ENCODE results near the gene ACTRT3. TPM values are rescaled to one million over a fixed set of nuclear protein-coding genes. Genes with fewer than 3 reads are reported as not detected.
A peak's percentile ranks its signal among the peaks of the same experiment; 100 is the strongest.
"Not testable (repeated sequence)": the region's sequence is repeated elsewhere in the genome, so short reads cannot be mapped to it uniquely, and the experiment has no call there.

Gene ACTRT3
- total RNA-seq, 4 donors from 2014 or later = 2.0 to 3.3 (median 3.0) TPM

- no peaks in the 10 kb centered on the region for H3K4me1 ChIP-seq
- no peak overlapping the region for H3K4me3 ChIP-seq (replicated peaks in 1 of 3)
- 85 to 88% methylated on average over 1 of the region's 1 CpG for WGBS, 2 donors
- no peak for DNase-seq
- no peak overlapping the region for H3K27ac ChIP-seq
- H3K9me3 ChIP-seq = no peaks in the 10 kb centered on the region
- H3K27me3 ChIP-seq = no peaks in the 10 kb centered on the region
- peak in 4 of 6 experiments; percentile 11 to 73 (median 58) for TF ChIP-seq CTCF (IDR thresholded peaks at IDR 0.05)
- no peak for TF ChIP-seq POLR2A (IDR thresholded peaks at IDR 0.05)
- intact Hi-C loops (cut with DNase I) = loop anchor here (10.0 kb wide), 1 partner anchor 70 kb away; no protein-coding TSS in a partner anchor
- H3K36me3 ChIP-seq = no peaks in the 10 kb centered on the region
These were observed 24.9 kb downstream of the ACTRT3 start for GRCh38 chr3:169744366-169745054.

- Histone ChIP-seq H3K27ac (no peak overlapping the region), H3K4me3 (replicated peaks in 1 of 3) (no peak overlapping the region), H3K27me3 (no peaks in the 10 kb centered on the region), H3K4me1 (no peaks in the 10 kb centered on the region), H3K9me3 (no peaks in the 10 kb centered on the region), H3K36me3 (no peaks in the 10 kb centered on the region)
- intact Hi-C loops (cut with DNase I) = no loop called here
- 68 to 70% methylated on average over 2 of the region's 2 CpGs for whole genome bisulfite sequencing, 2 donors
- no peak for DNase-seq
- no peak for TF ChIP-seq POLR2A (IDR thresholded peaks at IDR 0.05)
- no peak for TF ChIP-seq CTCF (IDR thresholded peaks at IDR 0.05)
These were observed 30.3 kb downstream of the ACTRT3 start for GRCh38 chr3:169739067-169739466.

GRCh38 chr3:169731857-169732256 is 37.5 kb downstream of the ACTRT3 start:
- H3K36me3 ChIP-seq; DNase-seq; H3K9me3 ChIP-seq; intact Hi-C loops (cut with DNase I); H3K4me3 ChIP-seq (replicated peaks in 1 of 3); H3K4me1 ChIP-seq; H3K27me3 ChIP-seq; H3K27ac ChIP-seq: not testable (repeated sequence)

- no peaks in the 10 kb centered on the region for H3K9me3 ChIP-seq
- no peaks in the 10 kb centered on the region for H3K4me1 ChIP-seq
- DNase-seq = no peak
- H3K27ac ChIP-seq = no peak overlapping the region
- intact Hi-C loops (cut with DNase I) = no loop called here
- no peak overlapping the region for H3K4me3 ChIP-seq (replicated peaks in 1 of 3)
- H3K27me3 ChIP-seq = no peaks in the 10 kb centered on the region
- no peaks in the 10 kb centered on the region for H3K36me3 ChIP-seq
- TF ChIP-seq CTCF (IDR thresholded peaks at IDR 0.05) (no peak), POLR2A (IDR thresholded peaks at IDR 0.05) (no peak)
These were observed 46.6 kb downstream of the ACTRT3 start for GRCh38 chr3:169722724-169723123.

GRCh38 chr3:169718415-169718814 is 50.9 kb downstream of the ACTRT3 start:
- H3K36me3 ChIP-seq; H3K27ac ChIP-seq; intact Hi-C loops (cut with DNase I); H3K4me3 ChIP-seq (replicated peaks in 1 of 3); H3K9me3 ChIP-seq; DNase-seq; H3K27me3 ChIP-seq; H3K4me1 ChIP-seq: not testable (repeated sequence)
- 92 to 99% methylated on average over 4 of the region's 4 CpGs for WGBS, 2 donors

Small RNA genes lying within 50 kb of the gene (small RNA-seq; reads per million reads assigned to genes)
- gene RNU6-637P = not detected

Other genes with a start within 250 kb of the ACTRT3 start
- 10 to 100 TPM in 1 of 4 donors, 1 to 10 TPM in 3; 3.2 to 16.0 (median 6.8) TPM for gene MECOM, start 105.8 kb downstream of the ACTRT3 start, total RNA-seq
- gene TERC, start 4.5 kb downstream of the ACTRT3 start, total RNA-seq = 100 to 1,000 TPM in 3 of 4 donors, 10 to 100 TPM in 1; 83.6 to 291 (median 166) TPM
- gene MYNN, start 3.8 kb upstream of the ACTRT3 start, total RNA-seq = 10 to 100 TPM; 19.4 to 25.0 (median 21.3) TPM
- under 1 TPM in 1 of 4 donors, not detected in 3; 0.29 TPM for gene LRRIQ4, start 43.3 kb upstream of the ACTRT3 start, total RNA-seq
- 1 to 10 TPM; 2.9 to 6.6 (median 5.1) TPM for gene LRRC34, start 43.3 kb upstream of the ACTRT3 start, total RNA-seq
- not detected for gene LRRC31, start 100.4 kb upstream of the ACTRT3 start, total RNA-seq
- not detected for gene SAMD7, start 142.0 kb upstream of the ACTRT3 start, total RNA-seq
- 100 to 1,000 TPM in 2 of 4 donors, 10 to 100 TPM in 2; 90.9 to 124 (median 104) TPM for gene SEC62, start 197.2 kb upstream of the ACTRT3 start, total RNA-seq

Measured in thyroid gland (tissue), 4 donors.